ENCODE data around the gene EFCAB6.

The EFCAB6 gene

DNA sequence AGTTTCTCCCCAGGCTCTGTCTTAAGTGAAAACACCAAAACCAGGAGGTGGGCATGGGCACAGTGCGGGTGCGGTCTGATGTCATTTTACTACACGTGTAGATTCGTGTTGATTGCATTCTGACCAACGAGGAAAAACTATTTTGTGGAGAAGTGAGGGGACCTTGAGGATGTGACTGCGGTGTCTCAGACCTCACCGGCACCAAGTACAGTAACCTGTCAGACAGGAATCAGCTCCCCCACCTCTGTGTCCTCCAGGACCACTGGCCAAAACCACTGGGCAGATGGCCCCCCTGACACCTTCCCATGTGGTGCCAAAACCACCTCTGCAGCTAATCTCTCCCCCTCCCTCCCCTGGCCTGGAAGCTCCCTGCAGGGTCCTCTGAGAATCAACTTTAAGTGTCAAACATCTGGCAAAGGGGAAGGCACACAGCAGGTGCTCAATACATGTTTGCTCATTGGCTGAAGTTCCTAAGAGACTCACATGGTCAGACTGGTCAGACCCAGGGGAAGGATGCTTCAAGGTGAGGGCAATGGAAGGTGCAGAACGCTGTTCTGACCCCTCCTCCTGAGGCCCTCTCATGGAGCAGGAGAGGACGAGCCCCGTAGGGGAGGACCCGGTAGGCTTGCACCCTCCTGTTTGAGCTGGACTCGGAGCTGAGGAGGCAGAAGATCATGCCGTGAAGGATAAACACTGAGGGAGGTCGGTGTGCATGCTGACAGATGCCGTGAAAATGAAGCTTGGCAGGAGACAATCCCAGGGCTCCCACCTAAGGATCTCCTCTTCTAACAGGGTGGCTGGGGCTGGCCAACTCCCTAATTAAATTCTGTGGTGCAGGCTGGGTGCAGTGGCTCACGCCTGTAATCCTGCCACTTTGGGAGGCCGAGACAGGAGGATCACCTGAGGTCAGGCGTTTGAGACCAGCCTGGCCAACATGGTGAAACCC lies 270.4 kb downstream of the EFCAB6 start:
- no peak for DNase-seq

DNA sequence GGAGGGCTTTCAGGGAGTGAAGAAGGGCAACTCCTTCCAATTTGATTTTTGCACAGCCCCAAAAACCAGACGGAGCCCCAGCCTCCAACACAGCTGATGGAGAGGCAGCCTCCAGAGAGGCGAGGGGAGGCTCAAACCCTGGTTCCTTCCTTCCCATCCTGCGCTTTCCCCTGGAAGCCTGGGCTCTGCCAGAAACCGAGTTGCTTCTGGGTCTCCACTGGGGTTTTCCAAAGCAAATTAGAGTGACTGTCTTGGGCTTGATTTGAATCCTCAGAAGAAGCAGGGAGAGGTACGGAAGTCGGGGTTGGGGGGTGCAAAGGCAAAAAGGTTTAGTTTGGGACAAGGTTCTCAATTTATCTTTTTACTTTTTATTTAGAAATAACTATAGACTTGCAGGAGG lies 271.1 kb downstream of the EFCAB6 start:
- DNase-seq: no peak

GRCh38 chr22:43540529-43540923 lies 271.6 kb downstream of the EFCAB6 start:
- no peak for DNase-seq

DNA sequence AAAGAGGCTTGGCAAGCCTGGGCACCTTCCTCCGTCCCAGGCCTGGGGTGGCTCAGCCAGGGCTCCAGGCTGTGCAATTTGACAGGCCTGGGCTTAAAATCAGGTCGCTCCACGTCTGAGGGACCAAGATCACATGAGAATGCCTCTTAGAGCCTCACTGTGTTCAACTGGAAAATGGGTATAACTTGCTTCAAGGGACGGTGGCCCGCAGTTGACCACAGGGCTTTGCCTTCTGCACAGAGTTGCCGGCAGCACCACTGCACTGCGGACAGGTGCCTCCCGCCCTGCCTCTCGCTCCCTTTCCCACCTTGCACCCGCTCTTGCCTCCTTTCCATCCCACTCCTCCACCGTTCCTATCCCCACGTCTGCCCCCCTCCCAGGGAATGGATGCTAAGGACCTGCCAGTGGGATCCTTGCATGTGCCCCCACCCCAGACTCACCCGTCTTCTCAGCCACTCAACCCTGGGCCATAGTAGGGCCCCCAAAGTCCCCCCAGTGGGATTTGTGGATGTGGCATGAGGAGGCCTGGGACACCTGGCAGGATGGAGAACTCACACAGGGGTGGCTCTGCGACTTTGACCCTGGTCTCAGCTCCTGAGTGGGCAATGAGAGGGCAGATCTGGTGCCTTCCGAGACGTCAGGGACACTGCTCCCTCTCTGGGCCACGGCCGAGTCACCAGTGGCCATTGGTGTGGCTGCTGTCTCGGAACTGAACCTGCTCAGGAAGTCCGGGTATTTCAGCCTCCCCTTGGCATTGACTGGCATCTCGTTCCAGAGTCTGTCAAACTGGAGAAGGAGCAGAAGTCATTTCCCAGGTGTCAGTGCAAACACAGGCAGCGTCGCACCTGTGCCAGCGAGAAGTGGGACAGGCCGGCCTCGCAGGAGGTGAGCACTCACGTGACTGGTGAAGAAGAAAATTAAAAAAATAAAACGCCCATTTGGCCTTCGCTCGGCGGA lies 272.3 kb downstream of the EFCAB6 start:
- no peak for DNase-seq

DNA sequence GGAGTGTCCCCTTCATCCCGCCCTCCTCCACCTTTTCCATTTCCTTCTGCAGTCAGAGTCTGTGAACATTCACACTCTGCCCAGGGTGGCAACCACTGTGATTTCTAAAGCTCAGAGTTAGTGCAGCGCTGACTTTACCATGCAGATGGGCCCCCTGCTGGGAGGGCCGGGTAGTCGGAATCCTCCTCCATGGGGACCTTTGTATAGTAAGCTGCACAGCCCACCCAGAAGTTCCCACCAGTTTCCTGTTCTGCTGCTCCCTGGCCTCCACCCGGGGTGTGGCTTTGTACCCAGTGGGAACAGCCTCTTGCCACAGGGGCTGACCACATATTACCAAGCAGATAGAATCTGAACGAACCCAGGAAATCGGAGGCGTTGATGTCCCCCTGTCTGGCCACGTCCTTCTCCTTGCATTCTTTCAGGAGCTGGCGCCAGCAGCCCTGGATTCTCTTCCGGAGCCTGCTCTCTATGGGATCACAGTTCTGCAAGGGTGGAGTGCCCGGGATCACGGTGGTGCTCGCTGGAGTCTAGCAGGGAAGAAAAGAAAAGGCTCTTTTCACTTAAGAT lies 275.0 kb downstream of the EFCAB6 start:
- no peak for DNase-seq

DNA sequence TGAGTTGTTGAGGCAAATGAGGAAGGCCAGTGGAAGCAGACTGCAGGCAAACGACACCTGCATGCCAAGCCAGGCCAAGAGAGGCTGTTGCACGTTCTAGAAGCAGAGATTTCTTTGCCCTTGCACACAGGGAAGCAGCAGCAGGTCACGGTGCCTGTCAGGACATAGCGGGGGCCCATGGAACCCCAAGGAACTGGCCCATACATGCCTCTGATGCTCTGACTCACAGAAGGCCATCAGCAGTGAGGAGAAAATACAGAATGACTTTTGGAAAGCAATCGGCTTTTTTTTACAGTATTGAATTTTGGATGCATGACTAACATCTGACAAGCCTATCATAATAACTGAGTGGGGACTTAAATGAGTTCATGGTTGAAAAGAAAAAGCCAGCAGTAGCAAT lies 276.4 kb downstream of the EFCAB6 start:
- no peak for DNase-seq

- no peak for DNase-seq
Measured at GRCh38 chr22:43535336-43535735, 276.8 kb downstream of the EFCAB6 start.

DNA sequence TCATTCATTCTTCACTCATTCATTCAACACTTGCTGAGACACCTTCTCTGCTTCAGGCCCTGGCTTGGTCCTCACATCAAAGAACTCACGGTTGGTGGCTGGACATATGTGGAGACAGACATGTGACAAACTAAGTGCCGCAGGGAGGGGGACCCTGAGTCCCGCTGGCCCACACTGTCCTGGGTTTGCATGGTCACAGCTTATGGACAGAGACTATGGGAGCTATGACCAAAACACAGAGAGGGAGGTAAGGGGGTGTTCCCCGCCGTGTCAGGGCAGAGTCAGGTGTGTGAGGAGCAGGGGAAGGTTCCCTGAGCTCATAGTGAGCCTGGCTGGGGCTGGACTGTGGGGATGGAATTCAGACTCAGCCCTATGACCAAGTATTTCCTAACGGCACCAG lies 277.2 kb downstream of the EFCAB6 start:
- no peak for DNase-seq

DNA sequence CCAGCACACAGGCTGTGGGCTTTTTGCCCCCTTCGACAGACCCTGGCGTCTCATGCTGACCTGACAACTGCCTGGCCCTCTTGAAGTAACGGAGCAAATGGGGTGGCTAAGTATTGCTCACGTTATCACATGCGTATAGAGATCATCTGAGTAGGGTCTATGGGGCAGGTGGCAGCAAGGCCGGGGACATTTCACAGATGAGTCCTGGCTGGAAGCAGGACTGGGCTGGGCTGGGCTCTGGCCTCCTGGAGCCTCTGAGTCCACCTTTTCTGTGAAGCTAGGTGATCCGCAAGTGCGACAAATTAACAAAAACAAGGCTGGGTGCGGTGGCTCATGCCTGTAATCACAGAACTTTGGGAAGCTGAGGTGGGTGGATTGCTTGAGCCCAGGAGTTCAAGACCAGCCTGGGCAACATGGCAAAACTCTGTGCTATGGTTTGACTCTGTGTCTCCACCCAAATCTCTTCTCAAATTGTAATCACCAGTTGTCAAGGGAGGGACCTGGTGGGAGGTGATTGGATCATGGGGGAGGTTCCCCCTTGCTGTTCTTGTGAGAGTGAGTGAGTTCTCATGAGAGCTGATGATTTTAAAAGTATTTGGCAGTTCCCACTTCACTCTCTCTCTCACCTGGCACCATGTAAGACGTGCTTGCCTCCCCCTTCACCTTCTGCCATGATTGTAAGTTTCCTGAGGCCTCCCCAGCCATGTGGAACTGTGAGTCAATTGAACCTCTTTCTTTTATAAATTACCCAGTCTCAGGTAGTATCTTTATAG lies 278.3 kb downstream of the EFCAB6 start:
- DNase-seq: no peak

GRCh38 chr22:43533156-43533530 lies 279.0 kb downstream of the EFCAB6 start:
- DNase-seq: no peak

DNA sequence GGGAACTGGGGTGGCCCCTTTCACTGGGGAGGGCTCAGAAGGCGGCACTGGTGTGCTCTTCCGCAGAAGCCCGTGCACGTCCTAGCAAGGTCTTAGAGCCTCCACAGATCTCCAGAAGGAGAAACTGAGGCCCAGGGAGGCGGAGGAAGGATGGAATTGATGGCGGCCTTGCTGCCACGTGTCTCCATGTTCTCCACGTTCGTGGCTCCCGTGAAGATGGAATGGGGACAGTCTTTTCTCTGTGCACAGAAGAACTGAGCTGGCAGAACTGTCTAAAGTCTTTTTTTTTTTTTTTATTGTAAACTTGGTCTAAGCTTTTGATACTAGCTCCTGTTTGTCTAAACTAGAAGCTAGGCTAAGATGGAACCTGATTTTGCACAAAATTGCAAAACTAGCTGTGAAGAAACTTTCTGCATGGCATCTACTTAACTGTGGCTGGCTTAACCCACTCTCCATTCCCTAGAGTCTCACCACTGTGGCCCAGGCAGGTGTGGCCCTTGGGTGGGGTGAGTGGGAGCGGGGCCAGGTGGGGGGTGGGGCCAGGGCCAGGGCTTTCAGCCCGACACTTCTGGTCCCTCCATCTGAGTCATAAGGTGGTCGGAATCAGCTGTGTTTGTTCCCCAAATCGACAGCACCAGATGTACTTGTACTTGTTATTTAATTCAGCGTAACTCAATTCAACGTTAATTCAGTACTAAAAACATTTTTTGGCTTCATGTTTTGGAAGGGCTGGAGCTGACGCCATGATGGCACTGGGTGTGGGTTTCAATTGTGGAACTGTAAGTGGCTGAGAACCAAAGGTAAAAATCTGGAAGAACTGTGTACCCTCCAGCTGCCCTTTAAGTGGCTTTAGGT lies 279.6 kb downstream of the EFCAB6 start:
- no peak for DNase-seq

- DNase-seq: no peak
Measured at GRCh38 chr22:43531651-43532050, 280.5 kb downstream of the EFCAB6 start.

GRCh38 chr22:43530349-43531201 lies 281.5 kb downstream of the EFCAB6 start:
- DNase-seq: no peak

- DNase-seq: no peak
Measured at GRCh38 chr22:43529934-43530333, 282.2 kb downstream of the EFCAB6 start.

- no peak for DNase-seq
Measured at GRCh38 chr22:43529461-43529860, 282.6 kb downstream of the EFCAB6 start.

- DNase-seq: no peak
Measured at GRCh38 chr22:43528601-43529360, 283.3 kb downstream of the EFCAB6 start.

DNA sequence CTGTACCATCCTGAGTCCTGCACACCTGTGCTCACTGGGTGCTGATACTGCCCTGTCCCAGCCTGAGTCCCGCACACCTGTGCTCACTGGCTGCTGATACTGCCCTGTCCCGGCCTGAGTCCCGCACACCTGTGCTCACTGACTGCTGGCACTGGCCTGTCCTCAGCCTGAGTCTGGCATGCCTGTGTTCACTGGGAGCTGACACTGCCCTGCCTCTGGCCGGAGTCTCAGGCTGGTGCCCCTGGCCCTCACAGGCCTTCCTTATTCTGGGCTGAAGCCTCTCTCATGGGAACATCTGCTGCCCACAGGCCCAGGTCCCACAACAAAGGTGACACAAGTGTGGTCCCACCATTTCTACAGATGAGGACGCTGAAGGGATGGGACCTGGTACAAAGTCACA lies 285.2 kb downstream of the EFCAB6 start:
- no peak for DNase-seq

GRCh38 chr22:43526117-43526655 lies 285.9 kb downstream of the EFCAB6 start:
- DNase-seq: no peak

DNA sequence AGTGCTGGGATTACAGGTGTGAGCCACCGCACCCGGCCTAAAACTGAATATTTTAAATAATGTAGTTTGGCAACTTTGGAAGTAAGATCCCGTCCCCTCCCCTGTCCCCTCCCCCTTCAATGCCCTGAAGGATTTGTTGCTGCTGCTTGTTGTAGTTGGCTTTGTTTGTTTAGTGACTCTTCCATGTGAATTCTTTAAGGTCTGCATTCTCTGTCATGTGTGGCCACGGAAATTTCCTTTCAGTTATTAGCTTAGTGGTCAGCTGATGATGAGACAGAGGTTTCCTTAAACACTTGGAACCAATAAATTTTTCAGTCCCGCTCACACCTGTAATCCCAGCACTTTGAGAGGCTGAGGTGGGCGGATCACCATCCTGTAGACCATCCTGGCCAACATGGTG lies 290.4 kb downstream of the EFCAB6 start:
- no peak for DNase-seq

DNA sequence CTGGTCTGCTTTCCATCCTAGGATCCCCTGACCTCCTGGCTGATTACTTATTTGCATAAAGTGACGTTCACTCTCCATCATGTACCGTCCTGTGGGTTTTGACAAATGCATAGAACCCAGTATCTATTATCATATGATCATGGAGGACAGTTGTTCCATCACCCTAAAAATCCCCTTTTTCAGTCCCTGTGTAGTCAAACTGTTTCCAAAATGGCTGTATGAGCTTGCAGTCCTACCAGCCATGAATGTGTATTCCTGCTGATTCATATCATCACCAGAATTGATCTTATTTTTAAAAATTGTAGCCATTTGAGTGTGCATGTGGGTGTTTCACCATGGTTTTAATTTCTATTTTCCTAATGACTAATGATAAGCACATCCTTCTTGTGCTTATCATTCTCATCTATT lies 291.5 kb downstream of the EFCAB6 start:
- no peak for DNase-seq

All from NCI-H2227 treated with DMSO at 0.1 percent for 48 hours (cell line).